Spleen (tissue), 11 donors: ENCODE measurements around the gene KDM4B. TPM values are rescaled to one million over a fixed set of nuclear protein-coding genes. Genes with fewer than 3 reads are reported as not detected.

Experiments used
- microRNA-seq, 3 donors: library from miRNA; unstranded; fragments of <30 nt; microRNA quantifications; one replicate each; pipeline versions ENCODE4 to v1.1.0, GENCODE V29; 2019 to 2020
- polyA plus RNA-seq, 3 donors: library from polyadenylated mRNA; stranded (reverse); fragments of 200-250 nt; gene quantifications; one replicate each; pipeline ENCODE4 v1.2.1, GENCODE V29; 2013
- small RNA-seq, 4 donors: library from RNA; depleted of rRNA; stranded (forward); fragments of <200 nt; gene quantifications; one replicate each; pipeline ENCODE3, GENCODE V24; 2016
- total RNA-seq, 7 donors: library from RNA; depleted of rRNA in 3 of 7; stranded (reverse); fragments of >200 nt in 3 of 7; fragmentation: NEBNext Ultra II Directional in 4 of 7; extraction: Animal tissue kit (Norgen Biotek cat#: 25700) in 4 of 7; gene quantifications; one replicate each; pipeline versions ENCODE4 v1.1.0 to v1.2.1, GENCODE V29; 2016 to 2021
- donor health status: healthy with polysubstance abuse.
- donor health status: DM: no; HTN: no; CAD: no; lungs with moderate emphysema.
- donor health status: DM: no; HTN: no; CAD: no.
- donor health status: Bipolar disorder and iron deficiency.
- donor health status: healthy.
- donor health status: DM: no; HTN: no; CAD: no.
- donor health status: DM: yes; HTN: yes; CAD: no.

The KDM4B gene
- total and polyA plus RNA-seq, 10 donors = 18.3 to 80.5 (median 52.4) TPM

Small RNAs within 50 kb of the gene (microRNA-seq; reads per million reads assigned to microRNA genes)
- 0 reads per million in 3 donors for gene MIR4747

Small RNAs within 50 kb of the gene (small RNA-seq; reads per million reads assigned to genes)
- gene MIR4747 = 0 to 0.06 (median 0) reads per million in 4 donors

Other genes starting within 250 kb of the KDM4B start
- gene DPP9, start 245.3 kb upstream of the KDM4B start, total RNA-seq = 10 to 100 TPM; 47.4 to 89.9 (median 69.7) TPM
- 10 to 100 TPM; 22.8 to 44.8 (median 28.8) TPM for gene DPP9, start 245.3 kb upstream of the KDM4B start, polyA plus RNA-seq
- 10 to 100 TPM; 10.3 to 18.2 (median 13.8) TPM for gene FEM1A, start 177.4 kb upstream of the KDM4B start, total RNA-seq
- 1 to 10 TPM; 2.5 to 5.4 (median 3.3) TPM for gene FEM1A, start 177.4 kb upstream of the KDM4B start, polyA plus RNA-seq
- gene TICAM1, start 137.4 kb upstream of the KDM4B start, total RNA-seq = 10 to 100 TPM; 10.2 to 21.0 (median 14.7) TPM
- 10 to 100 TPM in 1 of 3 donors, 1 to 10 TPM in 2; 4.4 to 12.5 (median 4.6) TPM for gene TICAM1, start 137.4 kb upstream of the KDM4B start, polyA plus RNA-seq
- 10 to 100 TPM; 26.7 to 63.5 (median 46.9) TPM for gene PLIN3, start 101.4 kb upstream of the KDM4B start, total RNA-seq
- gene PLIN3, start 101.4 kb upstream of the KDM4B start, polyA plus RNA-seq = 10 to 100 TPM; 28.0 to 40.0 (median 29.3) TPM
- 1 to 10 TPM; 4.1 to 9.4 (median 7.3) TPM for gene ARRDC5, start 66.2 kb upstream of the KDM4B start, total RNA-seq
- gene ARRDC5, start 66.2 kb upstream of the KDM4B start, polyA plus RNA-seq = 1 to 10 TPM; 1.4 to 1.9 (median 1.6) TPM
- gene UHRF1, start 59.6 kb upstream of the KDM4B start, total RNA-seq = 10 to 100 TPM in 1 of 7 donors, 1 to 10 TPM in 6; 2.1 to 10.8 (median 5.9) TPM
- gene UHRF1, start 59.6 kb upstream of the KDM4B start, polyA plus RNA-seq = 1 to 10 TPM; 1.5 to 6.8 (median 3.3) TPM